GM19455 (cell line): ENCODE measurements around the gene PLXNA1.
A peak's percentile ranks its signal among the peaks of the same experiment; 100 is the strongest.

ENCODE experiments used
- ATAC-seq: cut with Tn5 transposase; IDR thresholded peaks from one replicate; pipeline ENCODE4 v1.9.1; 2021; ENCODE audit not compliant: unreplicated experiment

PLXNA1 gene

GRCh38 chr3:126965526-126966080 lies 17.3 kb upstream of the PLXNA1 start:
- ATAC-seq: no peak

GRCh38 chr3:126967386-126967785 lies 15.5 kb upstream of the PLXNA1 start:
- no peak for ATAC-seq

DNA sequence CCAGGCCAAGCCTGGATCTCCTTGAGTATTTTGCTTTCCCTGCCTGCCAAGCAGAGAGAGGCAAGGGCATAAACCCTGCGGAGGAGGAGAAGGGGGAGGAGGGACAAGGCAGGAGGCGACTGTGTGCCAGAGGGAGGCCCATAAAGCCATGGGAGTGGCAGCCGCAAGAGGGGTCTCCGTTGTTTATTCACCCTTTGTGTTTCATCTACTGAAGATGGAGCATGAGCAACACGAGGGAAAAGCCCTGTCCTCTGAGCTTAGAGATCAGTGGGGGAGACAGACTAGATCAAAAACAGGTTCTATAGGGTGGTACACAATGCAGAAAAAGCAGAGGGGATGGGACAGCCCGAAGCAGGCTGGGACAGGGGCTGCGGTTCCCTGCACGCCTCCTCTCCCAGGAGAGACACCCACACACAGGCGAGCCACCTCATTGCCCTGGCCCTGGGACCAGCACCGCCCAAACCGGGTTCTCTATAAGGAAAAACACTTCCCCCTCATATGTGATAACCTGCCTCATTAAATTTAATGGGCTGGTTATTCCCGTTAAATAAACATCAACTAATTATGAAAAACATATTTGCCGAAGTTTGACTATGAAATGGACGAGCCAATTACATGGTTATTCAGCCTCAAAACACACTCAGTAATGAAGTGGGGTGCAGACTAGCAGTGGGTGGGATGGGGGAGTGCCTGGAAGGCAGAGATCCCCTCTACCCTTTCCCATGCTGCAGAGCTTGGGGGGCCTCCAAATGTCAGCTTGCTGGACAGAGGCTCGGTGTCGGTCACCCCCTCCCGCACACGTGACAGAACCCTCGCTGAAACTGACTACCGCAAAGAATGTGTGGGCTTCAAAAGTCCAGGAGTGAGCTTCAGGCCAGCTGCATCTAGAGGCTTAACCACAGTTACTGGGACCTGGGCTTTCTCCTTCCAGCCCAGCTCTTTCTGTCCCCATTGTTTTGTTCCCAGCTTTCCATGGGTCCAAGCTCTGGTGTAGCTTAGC lies 14.2 kb upstream of the PLXNA1 start:
- ATAC-seq: no peak

DNA sequence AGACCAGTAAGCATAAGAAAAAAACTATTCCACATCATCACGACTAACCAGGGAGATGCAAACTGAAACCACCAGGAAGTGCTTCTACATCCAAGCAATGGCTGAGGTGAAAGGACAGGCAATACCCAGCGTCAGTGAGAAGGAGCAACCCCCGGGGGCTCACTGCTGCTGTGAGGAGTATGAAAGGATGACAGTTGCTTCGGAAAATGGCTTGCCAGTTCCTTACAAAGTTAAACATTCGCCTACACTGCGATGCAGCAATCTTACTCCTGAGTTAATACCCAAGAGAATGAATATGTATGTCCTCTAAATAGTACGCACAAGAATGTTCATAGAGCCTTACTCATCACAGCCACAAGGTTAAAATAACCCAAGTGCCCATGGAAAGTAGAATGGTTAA lies 13.3 kb upstream of the PLXNA1 start:
- ATAC-seq: no peak

GRCh38 chr3:126970101-126970500 lies 12.8 kb upstream of the PLXNA1 start:
- no peak for ATAC-seq

- no peak for ATAC-seq
Measured at GRCh38 chr3:126970921-126971320, 12.0 kb upstream of the PLXNA1 start.

- ATAC-seq: no peak
Measured at GRCh38 chr3:126971891-126972351, 11.0 kb upstream of the PLXNA1 start.

GRCh38 chr3:126972866-126973265 lies 10.0 kb upstream of the PLXNA1 start:
- ATAC-seq: no peak

- no peak for ATAC-seq
Measured at GRCh38 chr3:126973814-126974213, 9.1 kb upstream of the PLXNA1 start.

DNA sequence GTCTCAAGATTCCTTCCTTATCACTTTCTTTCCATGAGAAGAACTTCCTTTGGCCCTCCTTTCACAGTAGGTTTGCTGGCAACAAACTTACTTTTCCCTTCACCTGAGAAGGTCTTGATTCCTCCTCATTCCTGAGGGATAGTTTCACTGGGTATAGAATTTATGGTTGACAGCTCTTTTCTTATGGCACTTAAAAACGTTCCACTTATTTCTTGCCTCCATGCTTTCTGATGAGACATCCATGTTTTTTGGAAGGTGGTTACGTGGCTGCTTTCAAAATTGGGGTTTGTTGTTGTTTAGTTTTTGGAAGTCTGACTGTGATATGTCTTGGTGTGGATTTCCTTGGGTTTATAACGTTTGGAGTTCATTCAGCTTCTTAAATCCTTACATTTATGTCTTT lies 8.2 kb upstream of the PLXNA1 start:
- ATAC-seq: no peak

- ATAC-seq: no peak
Measured at GRCh38 chr3:126976906-126977305, 6.0 kb upstream of the PLXNA1 start.

GRCh38 chr3:126977821-126978220 lies 5.1 kb upstream of the PLXNA1 start:
- no peak for ATAC-seq

DNA sequence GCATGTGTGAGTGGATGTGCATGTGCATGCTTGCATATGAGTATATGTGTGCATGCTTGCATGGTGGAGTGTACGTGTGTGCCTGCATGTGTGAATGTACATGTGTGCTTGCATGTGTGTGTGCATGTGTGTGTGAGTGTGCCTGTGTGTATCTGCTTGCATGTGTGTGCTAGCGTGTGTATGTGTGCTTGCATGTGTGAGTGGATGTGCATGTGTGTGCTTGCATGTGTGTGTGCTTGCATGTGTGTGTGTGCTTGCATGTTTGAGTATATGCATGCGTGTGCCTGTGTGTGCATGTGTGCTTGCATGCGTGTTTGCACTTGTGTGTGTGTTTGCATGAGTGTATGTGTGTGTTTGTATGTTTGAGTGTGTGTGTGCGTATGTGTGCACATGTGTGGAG lies 4.6 kb upstream of the PLXNA1 start:
- no peak for ATAC-seq

GRCh38 chr3:126979046-126979628 lies 3.8 kb upstream of the PLXNA1 start:
- no peak for ATAC-seq

- no peak for ATAC-seq
Measured at GRCh38 chr3:126980266-126980811, 2.6 kb upstream of the PLXNA1 start.

DNA sequence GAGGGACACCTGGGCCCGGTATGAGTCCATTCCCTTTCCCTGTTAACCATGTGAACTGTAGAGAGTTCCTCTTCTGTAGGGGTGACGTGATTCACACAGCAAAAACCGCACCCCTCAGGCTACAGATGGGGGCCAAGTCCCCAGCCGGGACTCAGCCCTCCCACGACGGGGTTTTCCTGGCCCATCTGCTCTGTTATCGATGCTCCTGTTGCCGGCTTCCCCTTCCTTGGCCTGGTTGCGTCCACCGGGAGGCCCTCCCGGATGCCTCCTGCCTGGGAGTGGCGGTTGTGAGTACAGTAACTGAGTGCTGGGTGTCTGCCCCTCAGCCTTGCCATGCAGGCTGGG lies 817 bp upstream of the PLXNA1 start:
- ATAC-seq: peak; percentile 30

- ATAC-seq: no peak
Measured at GRCh38 chr3:126983276-126983652, 349 bp downstream of the PLXNA1 start.

DNA sequence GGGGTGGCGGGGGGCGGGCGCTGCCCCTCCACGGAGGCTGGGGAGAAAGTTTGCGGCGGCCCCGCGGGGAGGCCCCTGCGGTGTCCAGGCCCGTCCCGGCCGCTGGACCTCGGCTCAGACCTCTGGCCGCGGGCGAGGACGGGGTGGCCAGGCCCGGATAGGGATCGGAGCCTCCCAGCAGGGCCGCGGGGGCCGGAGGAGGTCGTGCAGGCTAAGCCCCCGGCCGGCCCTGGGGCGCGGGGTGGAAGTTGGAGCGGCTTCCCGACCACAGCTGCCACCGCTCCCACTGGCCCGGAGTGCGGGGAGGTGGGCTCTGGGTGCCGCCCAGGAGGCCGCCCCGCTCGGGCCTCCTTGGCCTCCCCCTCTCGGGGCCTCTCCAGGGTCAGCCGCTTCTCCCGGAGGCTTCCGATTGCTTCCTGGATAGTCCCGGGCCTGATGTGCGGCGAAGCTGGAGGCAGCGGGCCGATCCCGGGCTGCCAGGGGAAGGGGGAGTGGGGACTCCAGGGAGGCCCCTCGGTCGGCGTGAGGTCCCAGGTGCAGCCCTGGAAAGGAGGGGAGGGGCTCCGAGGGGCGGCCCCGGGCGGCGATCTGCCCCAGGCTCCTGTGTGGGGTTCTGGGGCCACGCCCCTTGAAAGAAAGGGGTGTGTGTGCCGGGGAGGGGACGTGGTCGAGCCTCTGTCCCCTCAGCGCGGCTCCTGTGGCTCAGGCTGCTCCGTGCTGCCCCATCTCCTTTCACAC lies 907 bp downstream of the PLXNA1 start:
- no peak for ATAC-seq

DNA sequence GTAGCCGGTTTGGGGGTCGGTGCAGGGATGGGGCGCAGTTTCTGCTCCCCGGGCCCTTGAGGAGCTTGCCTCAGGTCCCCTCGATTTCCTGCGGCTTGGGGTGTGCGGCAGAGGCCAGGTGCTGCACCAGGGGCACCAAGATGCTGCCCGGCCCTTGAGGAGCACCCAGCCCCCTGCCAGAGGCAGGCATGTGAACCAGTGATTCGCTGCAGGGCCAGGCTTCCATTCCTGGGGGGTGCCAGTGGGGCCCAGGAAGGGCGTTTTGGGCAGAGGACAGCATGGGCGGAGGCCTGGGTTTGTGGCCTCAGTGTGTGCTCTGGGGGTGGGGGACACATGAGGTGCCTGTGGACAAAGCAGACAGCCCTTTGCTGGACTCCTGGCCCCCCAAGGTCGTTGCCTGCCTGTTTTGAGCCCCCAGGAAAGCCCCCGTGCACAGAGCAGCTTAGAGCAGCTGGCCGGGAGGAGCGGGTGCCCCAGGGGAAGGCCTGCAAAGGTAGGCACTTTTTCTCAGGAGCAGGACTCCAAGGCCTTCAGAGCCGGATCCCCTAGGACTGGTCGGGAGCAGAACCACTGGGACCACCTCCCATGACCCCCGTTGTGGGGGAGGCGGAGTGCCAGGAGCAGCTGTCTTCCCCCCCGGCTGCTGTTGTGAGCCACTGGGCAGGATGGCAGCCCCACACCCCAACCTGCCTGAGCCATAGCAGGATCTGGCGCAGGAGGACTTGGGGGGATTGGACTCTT lies 1.6 kb downstream of the PLXNA1 start:
- ATAC-seq: no peak
